GM12878 (cell line): Measurements from ENCODE around the gene STAT5A. TPM values are rescaled to one million over a fixed set of nuclear protein-coding genes. Genes with fewer than 3 reads are reported as not detected.

ENCODE experiments used
- ATF2 ChIP-seq: IDR thresholded peaks from 2 replicates; pipeline ENCODE4 v1.6.1; 2012; ENCODE audit warnings: low read length, inconsistent platforms
- E4F1 ChIP-seq: fragments of 450-650 bp; IDR thresholded peaks from 2 replicates; pipeline ENCODE4 v1.6.1; 2018; ENCODE audit warnings: borderline replicate concordance, mild to moderate bottlenecking; ENCODE audit not compliant: partially characterized antibody
- FOXM1 ChIP-seq: IDR thresholded peaks from 2 replicates; pipeline ENCODE4 v1.6.1; 2012; ENCODE audit warnings: low read depth, mild to moderate bottlenecking, inconsistent platforms, low read length, moderate library complexity
- NKRF ChIP-seq: fragments of 450-650 bp; conservative IDR thresholded peaks from 2 replicates; pipeline ENCODE4 v1.6.1; 2017; ENCODE audit warnings: mild to moderate bottlenecking, moderate library complexity
- PAX8 ChIP-seq: fragments of 450-650 bp; IDR thresholded peaks from 2 replicates; pipeline ENCODE4 v1.6.1; 2017; ENCODE audit warnings: mild to moderate bottlenecking, moderate library complexity
- RAD21 ChIP-seq: IDR thresholded peaks from 2 replicates; pipeline ENCODE4 v1.6.1; 2011; ENCODE audit warnings: mild to moderate bottlenecking, low read depth, low read length, moderate library complexity; ENCODE audit not compliant: insufficient read depth
- SMAD5 ChIP-seq: IDR thresholded peaks from 2 replicates; pipeline ENCODE4 v1.6.1; 2016; ENCODE audit warnings: antibody characterized with exemption, low read depth
- TCF7 ChIP-seq: IDR thresholded peaks from 2 replicates; pipeline ENCODE4 v1.6.1; 2014; ENCODE audit warnings: antibody characterized with exemption, borderline replicate concordance
- ZNF384 ChIP-seq: IDR thresholded peaks from 2 replicates; pipeline ENCODE4 v1.6.1; 2012; ENCODE audit warnings: low read depth, mild to moderate bottlenecking, low read length, improper control_type of control experiment, borderline replicate concordance
- polyA plus RNA-seq, 11 experiments: library from polyadenylated mRNA; depleted of rRNA in 4 of 11; unstranded in 6 of 11; stranded (reverse) in 5 of 11; fragments of >200 nt; fragmentation: Nextera tagmentation in 4 of 11; fragmentation: Illumina TruSeq in 1 of 11; extraction: Ambion mirVana in 4 of 11; extraction: Trizol in 1 of 11; gene quantifications; 1 replicate in 1 of 11; 2 replicates in 10 of 11; pipeline versions ENCODE4 v1.2.1 to v1.2.3, GENCODE V29; 2011 to 2016; ENCODE audit warnings: inconsistent platforms in 2 of 11, missing spikeins in 2 of 11, low read depth in 1 of 11
- total RNA-seq, 4 experiments: library from RNA; depleted of rRNA in 3 of 4; stranded (reverse); fragments of >200 nt in 3 of 4; fragmentation: Illumina TruSeq in 1 of 4; extraction: Trizol in 1 of 4; gene quantifications; 2 replicates each; pipeline versions ENCODE4 v1.2.1 to v1.2.3, GENCODE V29; 2013 to 2021
- TF ChIP-seq, protein P1 (sequence below): fragments of 450-650 bp; IDR thresholded peaks from 2 replicates; pipeline ENCODE4 v1.6.1; 2017; ENCODE audit warnings: mild to moderate bottlenecking, low read depth, inconsistent platforms; ENCODE audit not compliant: poor library complexity, severe bottlenecking
- TF ChIP-seq, protein P2 (sequence below): fragments of 150-350 bp; IDR thresholded peaks from 2 replicates; pipeline ENCODE4 v1.6.1; 2016; ENCODE audit warnings: low read depth, low read length
- TF ChIP-seq, protein P3 (sequence below): IDR thresholded peaks from 2 replicates; pipeline ENCODE4 v1.6.1; 2011; ENCODE audit warnings: low read depth, low read length, improper control_type of control experiment, borderline replicate concordance
- TF ChIP-seq, protein P4 (sequence below): fragments of 450-650 bp; IDR thresholded peaks from 2 replicates; pipeline ENCODE4 v1.6.1; 2017; ENCODE audit warnings: mild to moderate bottlenecking

Gene STAT5A
- total and polyA plus RNA-seq, 10 of the 15 experiments (the other 5 are each of a cell fraction or from before 2014, with no cell fraction given), result 14.8 to 86.4 (median 41.5) TPM

DNA sequence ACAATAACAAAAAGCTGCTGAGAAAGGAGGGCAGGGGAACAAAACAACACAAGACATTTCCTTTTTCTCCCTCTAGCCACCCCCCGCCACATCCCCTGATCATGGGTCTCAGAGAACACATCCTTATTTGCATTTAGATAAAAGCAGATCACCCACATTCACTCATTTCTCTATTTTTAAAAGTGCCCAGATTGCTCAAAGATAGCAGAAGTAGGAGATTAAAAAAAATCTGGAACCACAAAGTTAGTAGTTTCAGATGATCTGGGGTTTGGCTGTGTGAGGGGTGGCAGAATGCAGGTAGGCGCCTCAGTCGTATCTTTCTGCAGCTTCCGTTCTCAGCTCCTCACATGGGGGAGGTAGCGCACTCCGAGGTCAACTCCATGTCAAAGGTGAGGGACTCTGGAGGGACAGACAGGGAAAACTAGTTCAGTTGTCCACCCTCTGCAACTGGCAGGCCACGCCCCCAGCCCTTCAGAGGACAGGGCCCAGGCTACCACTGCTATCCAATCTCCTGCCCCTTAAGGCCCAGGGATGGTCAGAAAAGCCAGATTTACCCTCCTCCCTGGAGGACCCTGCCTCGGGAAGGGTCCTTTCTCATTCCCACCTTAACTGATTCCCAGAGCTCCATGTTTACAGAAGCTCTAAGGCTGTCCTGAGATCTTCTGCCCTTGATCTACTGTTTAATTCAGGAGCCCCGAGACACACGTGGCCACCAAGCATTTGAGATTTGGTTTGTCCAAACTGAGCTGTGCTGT is 27.3 kb downstream of the STAT5A start (continued):
- TF ChIP-seq E4F1 (no peak), SMAD5 (no peak), ATF2 (0 out of 2 replicates have a peak, but pooled peaks have one; percentile 52), FOXM1 (peak; percentile 43; the same call in 1 of the 2 replicates), NKRF (no peak), RAD21 (no peak), ZNF384 (peak; percentile 78; the same call in 1 of the 2 replicates), TCF7 (no peak), PAX8 (no peak)
- TF ChIP-seq, protein P1, sequence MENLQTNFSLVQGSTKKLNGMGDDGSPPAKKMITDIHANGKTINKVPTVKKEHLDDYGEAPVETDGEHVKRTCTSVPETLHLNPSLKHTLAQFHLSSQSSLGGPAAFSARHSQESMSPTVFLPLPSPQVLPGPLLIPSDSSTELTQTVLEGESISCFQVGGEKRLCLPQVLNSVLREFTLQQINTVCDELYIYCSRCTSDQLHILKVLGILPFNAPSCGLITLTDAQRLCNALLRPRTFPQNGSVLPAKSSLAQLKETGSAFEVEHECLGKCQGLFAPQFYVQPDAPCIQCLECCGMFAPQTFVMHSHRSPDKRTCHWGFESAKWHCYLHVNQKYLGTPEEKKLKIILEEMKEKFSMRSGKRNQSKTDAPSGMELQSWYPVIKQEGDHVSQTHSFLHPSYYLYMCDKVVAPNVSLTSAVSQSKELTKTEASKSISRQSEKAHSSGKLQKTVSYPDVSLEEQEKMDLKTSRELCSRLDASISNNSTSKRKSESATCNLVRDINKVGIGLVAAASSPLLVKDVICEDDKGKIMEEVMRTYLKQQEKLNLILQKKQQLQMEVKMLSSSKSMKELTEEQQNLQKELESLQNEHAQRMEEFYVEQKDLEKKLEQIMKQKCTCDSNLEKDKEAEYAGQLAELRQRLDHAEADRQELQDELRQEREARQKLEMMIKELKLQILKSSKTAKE, result peak; percentile 52
- TF ChIP-seq, protein P2, sequence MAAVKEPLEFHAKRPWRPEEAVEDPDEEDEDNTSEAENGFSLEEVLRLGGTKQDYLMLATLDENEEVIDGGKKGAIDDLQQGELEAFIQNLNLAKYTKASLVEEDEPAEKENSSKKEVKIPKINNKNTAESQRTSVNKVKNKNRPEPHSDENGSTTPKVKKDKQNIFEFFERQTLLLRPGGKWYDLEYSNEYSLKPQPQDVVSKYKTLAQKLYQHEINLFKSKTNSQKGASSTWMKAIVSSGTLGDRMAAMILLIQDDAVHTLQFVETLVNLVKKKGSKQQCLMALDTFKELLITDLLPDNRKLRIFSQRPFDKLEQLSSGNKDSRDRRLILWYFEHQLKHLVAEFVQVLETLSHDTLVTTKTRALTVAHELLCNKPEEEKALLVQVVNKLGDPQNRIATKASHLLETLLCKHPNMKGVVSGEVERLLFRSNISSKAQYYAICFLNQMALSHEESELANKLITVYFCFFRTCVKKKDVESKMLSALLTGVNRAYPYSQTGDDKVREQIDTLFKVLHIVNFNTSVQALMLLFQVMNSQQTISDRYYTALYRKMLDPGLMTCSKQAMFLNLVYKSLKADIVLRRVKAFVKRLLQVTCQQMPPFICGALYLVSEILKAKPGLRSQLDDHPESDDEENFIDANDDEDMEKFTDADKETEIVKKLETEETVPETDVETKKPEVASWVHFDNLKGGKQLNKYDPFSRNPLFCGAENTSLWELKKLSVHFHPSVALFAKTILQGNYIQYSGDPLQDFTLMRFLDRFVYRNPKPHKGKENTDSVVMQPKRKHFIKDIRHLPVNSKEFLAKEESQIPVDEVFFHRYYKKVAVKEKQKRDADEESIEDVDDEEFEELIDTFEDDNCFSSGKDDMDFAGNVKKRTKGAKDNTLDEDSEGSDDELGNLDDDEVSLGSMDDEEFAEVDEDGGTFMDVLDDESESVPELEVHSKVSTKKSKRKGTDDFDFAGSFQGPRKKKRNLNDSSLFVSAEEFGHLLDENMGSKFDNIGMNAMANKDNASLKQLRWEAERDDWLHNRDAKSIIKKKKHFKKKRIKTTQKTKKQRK, result no peak
- TF ChIP-seq, protein P3, sequence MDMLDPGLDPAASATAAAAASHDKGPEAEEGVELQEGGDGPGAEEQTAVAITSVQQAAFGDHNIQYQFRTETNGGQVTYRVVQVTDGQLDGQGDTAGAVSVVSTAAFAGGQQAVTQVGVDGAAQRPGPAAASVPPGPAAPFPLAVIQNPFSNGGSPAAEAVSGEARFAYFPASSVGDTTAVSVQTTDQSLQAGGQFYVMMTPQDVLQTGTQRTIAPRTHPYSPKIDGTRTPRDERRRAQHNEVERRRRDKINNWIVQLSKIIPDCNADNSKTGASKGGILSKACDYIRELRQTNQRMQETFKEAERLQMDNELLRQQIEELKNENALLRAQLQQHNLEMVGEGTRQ, result no peak
- TF ChIP-seq, protein P4, sequence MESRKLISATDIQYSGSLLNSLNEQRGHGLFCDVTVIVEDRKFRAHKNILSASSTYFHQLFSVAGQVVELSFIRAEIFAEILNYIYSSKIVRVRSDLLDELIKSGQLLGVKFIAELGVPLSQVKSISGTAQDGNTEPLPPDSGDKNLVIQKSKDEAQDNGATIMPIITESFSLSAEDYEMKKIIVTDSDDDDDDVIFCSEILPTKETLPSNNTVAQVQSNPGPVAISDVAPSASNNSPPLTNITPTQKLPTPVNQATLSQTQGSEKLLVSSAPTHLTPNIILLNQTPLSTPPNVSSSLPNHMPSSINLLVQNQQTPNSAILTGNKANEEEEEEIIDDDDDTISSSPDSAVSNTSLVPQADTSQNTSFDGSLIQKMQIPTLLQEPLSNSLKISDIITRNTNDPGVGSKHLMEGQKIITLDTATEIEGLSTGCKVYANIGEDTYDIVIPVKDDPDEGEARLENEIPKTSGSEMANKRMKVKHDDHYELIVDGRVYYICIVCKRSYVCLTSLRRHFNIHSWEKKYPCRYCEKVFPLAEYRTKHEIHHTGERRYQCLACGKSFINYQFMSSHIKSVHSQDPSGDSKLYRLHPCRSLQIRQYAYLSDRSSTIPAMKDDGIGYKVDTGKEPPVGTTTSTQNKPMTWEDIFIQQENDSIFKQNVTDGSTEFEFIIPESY, result no peak
